Measurements from ENCODE around the gene WSCD2.
"Not testable (repeated sequence)": the region's sequence is repeated elsewhere in the genome, so short reads cannot be mapped to it uniquely, and the experiment has no call there.

The WSCD2 gene

DNA sequence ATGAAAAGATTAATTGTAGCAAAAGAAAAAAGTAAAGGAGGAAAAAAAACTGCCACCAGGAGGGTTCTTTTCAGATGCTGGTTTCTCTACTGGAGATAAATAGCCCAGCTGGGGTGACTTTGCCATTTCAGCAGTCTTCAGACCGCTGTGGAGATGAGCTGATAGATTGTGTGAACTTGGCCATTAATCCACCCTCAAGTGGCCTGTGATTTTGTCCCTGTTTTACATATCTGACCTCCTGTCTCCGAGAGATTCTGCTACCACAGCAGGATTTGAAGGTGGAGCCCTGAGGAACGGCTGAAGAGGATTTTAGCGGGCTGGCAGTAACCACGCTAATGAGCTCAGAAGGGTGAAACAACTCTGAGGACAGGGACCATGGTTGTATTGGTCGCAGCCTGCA, 72.7 kb downstream of the WSCD2 start:
- DNase-seq, result no peak

DNA sequence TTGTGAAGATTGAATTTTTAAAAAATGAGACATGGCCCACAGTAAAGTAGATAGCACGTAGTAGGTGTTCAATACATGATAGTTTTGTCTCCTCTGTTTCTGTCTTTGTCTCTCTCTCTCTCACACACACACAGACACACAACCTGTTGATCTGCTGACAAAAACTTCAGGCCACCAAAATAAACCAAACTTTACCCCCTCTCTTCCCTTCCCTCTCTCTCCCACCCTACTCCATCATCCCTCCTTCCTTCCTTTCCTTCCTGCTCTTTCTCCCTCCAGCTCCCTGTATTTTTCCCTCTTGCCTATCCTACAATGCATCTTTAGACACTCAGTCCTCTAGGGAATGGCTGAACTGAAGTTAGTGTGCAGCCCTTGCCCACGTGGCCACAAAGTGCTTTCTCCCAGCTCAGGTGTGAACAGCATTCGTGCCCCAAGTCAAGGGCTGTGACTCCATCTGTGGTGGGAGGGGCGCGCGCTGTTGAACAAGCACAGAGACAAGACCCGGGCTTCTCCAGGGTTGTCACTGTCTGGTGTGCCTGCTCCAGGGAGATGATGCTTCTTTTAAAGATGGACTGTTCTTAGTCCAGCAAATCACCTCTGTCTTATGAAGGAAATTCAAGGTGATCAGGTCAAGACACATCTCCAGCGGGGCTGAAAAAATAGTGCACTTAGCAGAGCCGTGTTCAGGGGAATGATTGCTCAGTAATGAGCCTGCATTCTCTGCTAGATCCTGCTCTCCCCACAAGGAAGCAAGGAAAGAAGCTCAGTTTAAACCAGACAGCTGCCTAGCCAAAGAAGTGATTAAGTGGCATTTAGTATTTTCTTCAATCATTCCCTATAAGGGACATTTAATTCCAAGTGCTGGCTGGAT, 75.3 kb downstream of the WSCD2 start:
- DNase-seq, result no peak

DNA sequence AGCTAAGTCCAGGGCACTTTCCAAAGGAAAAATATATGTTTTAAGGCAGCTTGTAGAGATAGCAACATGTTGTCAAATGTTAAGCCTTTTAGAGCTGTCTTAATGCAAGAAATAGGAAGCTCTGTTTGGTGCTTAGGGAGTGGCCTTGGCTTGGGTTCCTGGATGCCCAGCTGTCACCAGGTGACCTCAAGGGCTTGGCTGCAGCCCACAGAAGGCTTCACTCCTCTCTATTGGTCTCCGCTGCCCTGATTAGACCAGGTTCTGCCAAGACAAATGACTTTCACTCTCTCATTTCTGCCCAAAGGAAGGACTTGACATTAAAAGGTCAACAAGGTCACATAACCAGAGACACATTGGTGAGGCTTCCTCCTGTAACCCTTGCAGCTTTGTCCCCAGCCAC, 76.8 kb downstream of the WSCD2 start:
- no peak for DNase-seq

DNA sequence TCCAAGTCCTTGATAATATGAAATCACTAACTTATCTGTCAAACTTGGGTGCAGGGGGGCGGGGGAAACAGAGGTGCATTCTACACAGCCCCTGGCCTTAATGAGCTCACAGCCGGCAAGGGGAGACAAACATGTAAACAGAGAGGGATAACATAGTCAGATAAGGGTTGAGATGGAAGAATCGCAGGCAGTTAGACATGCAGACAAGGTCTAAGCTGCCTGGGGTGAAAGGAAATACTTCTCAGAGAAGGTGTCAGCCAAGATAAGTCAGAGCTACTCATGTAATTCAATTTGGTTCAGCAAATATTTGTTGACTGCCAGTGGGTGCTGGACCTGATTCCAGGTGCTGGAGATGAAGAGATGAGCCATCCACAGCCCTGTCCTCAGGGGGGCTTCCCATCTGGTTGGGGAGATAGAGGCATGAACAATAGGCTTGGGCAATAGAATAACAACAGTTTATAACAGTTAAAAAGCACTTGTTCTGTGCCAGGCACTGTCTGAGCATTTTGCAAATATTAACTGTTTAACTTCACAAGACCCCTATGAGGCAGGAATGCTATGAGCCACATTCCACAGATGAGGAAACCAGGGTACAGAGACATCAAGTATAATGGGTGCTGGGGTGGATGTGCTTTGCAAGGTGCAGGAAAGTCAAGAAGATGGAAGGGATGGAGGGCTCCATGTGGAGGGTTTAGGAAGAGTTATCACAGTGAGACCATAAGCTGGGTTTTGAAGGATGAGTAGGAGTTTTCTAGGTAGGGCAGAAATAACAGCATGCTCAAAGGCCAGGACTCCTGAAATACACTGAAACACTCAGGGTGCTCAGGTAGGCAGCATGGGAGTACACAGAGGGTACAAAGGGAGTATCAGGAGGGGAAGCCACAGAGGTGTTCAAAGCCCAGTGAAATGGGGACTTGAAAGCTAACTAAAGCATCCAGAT, 79.0 kb downstream of the WSCD2 start:
- no peak for DNase-seq

DNA sequence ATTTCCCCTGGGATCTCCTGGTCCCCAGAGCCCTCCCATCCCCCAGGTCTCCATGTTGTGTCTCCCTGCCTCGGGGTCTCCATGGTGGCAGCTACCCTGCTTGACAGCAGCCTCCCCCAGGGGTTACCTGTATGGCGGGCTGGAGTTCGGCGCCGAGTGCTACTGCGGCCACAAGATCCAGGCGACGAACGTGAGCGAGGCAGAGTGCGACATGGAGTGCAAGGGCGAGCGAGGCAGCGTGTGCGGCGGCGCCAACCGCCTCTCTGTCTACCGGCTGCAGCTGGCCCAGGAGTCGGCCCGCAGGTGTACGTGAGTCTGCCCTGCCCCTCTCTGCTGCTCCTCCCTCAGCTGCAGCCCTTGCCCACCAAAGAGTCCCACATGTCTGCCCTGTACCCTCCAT, 80.9 kb downstream of the WSCD2 start:
- DNase-seq, result no peak

DNA sequence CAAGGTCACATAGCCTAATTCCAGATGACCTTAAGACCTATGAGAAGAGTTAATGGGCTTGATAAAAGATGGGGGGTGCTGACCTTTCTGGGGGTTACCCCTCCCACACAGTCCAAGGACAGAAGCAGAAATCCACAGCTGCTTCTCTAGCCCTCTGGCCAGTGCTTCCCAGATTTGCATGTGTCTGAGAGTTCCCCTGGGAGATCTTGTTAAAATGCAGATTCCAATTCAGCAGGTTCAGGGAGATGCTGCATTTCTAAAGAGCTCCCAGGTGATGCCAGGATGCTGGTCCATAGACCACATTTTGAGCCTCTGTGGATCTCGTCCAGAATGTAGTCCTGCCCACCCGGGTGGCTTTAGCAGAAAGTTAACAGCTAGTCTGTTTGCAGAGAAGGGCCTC, 82.1 kb downstream of the WSCD2 start:
- no peak for DNase-seq

DNA sequence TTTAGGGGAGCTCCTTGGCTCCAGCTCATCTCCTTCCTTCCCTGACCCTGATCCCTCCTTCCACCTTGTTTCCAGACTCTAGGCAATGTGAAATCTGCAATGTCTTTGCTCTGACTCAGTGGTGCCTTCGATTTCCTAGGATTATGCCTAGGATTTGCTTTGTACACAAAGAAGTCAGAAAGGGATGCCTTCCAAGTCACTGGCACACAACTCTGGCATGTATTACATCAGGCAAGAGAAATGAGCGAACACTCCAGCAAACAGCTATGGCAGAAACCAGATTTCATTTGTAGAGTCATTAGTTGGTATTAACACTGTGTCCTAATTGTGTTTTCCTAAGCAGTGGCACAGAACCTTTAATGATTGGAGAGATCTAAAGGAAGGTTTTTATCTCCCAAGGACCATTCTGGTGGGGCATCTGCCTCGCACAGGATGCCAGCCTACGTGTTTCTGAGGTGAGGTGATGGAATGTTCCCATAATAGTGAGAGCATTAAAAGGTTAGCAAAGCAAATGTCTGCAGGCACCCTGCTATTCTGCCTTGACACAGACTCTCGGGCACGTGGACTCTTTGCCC, 84.9 kb downstream of the WSCD2 start:
- no peak for DNase-seq

DNA sequence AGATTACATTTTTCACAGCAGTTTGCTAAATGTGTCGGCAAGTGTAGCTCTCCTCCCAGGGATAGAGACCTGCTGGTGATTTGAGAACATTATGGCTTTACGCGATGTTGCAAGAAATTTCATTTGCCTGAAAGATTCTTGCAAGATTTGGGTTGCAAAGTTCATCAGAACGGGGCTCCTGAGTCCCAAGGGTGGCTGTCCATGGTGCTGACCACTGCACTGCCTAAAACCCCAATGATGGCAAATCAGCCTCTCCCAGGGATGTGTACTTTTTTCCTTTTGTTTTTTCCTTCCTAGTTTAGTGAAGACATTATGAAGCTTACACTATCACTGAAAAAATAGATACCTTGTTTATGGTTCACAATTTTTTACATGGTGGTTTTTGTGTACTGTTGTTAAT, 85.4 kb downstream of the WSCD2 start:
- no peak for DNase-seq

DNA sequence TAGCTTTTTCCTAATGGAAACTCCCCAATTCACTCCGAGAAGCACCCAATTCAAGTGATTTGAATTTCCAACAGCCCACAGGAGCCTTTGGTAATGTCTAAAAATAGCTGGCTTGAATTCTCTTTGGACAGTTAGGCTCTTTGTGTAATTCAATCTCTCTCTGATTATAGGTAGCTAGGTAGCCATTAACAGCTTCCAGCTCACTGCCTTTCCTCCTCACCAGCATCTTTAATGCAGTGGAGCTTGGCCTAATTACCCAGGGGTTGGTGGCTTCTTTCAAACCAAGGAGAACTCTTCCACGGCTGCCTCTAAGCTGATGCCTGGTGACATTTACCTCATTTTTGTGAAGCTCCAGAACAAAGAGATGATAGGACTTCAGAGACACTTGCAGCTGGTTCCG, 86.4 kb downstream of the WSCD2 start:
- no peak for DNase-seq

DNA sequence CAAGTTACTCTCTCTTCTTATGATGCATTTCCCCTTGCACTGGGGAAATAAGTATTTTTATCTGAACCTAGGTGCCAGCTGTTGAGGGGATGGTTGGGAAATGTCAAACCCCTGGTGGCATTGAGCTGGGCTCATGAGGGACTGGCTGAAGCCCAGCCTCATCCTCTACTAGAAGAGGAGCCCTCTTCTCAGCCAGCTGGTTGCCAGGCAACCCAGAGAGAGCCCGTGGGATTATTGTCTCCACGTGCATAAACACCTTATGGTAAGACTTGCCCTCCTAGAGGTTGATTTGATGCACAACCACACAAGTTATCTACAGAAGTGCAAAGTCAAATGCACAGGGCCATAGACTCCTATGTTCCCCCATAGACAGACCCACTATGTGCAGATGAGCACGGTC, 89.8 kb downstream of the WSCD2 start:
- no peak for DNase-seq

DNA sequence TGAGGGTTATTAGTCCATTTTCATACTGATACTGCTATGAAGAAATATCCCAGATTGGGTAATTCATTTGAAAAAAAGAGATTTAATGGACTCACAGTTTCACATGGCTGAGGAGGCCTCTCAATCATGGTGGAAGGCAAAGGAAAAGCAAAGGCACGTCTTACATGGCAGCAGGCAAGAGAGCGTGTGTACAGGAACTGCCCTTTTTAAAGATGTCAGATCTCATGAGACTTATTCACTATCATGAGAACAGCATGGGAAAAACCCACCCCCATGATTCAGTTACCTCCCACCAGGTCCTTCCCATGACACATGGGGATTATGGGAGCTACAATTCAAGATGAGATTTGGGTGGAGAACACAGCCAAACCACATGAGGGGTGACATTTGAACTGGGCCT, 96.0 kb downstream of the WSCD2 start:
- not testable (repeated sequence) for DNase-seq

DNA sequence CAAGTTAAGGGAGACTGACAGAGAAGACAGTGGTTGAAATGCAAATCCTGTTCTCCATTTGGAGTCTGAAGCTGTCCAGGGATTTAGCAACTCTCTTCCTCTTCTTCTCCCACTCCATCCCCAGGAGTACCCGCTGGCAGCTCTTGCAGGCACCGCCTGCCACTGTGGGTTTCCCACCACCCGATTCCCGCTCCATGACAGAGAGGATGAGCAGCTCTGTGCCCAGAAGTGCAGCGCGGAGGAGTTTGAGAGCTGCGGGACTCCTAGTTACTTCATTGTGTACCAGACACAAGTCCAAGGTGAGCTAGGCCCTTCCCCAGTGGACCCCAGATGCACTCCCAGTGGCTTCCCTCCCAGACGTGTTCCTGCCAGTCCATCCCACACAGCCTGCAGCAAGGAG, 97.8 kb downstream of the WSCD2 start:
- DNase-seq, result no peak

DNA sequence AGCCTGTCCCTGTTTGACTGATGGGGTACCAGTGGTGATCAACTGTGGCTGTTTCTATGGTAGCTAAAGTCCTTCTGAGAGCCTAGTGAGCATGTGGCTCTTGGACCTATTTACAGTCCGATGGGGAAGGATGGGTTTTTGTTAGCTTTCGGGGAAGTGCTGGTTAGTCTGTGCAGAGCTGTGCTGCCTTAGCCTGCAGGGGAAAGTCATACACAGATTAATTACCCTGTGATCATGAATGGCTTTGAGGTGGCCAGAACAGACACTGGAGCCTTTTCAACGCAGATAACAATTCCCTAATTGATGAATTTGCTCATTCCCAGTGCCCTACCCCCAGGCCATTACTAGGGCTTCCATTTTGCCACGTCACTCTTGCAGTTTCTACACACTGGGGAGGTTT, 99.7 kb downstream of the WSCD2 start:
- DNase-seq, result no peak

DNA sequence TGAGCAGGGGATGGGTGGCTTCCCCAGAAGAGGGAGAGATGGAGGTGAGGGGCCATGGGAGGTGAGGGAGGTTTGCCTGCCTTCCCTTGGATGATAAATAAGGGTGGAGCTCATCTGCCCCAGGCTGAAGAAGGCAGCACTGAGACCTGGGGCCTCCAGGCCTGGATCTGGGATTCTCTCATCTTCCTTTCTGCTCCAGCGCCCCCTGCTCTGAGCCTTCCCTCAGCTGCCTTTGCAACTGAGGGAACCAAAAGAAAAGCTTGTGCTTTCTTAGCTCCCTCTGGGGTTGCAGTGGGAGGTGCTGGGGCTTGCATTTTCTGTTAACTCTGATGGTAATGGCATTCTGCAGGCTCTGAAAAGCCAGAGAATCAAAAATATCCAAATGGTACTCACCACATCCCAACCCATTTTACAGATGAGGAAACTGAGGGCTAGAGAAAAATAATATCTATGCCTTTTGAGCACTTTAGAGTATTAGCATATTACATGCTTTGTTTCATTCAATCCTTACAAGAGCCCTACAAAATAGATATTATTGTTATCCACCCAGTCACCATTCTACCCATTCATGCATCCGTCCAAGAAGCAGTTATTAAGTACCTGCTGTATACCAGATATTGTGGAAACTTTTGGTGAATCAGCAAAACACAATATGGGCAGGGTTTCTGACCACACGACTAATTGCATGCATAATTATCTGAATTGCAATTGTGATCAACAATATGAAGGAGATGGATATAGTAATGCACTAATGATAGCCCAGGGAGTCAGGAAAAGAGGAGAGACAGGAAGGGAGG, 102.2 kb downstream of the WSCD2 start:
- no peak for DNase-seq

DNA sequence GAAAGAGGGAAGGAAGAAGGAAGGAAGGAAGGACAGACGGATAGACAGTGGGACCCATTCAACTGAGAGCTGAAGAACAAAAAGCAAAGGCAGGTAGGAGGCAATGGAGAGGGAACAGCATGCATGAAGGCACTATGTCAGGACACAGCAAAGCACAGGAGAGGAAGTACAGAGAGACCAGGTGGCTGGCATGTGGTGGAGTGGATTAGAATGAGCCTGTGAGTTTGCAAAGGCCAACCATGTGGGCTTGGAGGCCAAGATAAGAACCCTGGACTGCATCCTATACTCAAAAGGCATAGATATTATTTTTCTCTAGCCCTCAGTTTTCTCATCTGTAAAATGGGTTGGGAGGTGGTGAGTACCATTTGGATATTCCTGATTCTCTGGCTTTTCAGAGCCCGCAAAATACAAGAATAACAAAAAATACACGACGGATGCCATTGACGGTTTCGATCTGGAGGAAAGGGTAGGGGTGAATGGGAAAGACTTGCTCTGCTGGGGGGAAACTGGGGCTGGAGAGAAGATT, 102.9 kb downstream of the WSCD2 start:
- no peak for DNase-seq

DNA sequence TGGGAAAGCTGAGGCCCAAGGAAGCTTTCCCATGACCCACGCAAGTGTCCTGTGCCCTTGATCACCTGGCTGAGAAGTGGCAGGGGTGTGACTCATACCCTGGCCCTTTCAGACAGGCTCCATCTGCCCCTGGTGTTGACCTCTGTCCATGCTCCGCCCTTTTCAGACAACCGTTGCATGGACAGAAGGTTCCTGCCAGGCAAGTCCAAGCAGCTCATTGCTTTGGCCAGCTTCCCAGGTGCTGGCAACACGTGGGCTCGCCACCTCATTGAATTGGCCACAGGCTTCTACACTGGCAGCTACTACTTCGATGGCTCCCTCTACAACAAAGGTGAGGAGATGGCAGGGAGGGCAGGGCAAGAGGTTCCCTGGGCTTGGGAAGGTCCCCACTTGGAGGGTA, 103.5 kb downstream of the WSCD2 start:
- no peak for DNase-seq

DNA sequence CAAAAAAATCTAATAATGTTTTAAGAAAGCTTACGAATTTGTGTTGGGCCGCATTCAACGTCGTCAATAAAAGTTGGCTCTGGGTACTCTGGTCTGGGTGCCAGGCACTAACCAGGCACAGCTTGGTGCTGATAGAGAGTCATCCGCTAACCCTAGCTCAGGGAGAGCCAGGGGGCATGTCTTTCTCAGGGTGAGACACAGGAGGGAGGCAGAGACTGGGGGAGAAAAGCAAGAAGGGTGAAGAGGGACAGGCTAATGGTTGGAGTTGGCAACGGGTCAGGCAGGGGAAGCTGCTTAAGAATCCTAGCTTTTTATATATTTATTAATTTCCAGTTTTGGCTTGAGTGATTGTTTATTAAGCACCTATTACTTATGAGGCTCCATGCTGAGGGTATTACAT, 105.1 kb downstream of the WSCD2 start:
- no peak for DNase-seq

DNA sequence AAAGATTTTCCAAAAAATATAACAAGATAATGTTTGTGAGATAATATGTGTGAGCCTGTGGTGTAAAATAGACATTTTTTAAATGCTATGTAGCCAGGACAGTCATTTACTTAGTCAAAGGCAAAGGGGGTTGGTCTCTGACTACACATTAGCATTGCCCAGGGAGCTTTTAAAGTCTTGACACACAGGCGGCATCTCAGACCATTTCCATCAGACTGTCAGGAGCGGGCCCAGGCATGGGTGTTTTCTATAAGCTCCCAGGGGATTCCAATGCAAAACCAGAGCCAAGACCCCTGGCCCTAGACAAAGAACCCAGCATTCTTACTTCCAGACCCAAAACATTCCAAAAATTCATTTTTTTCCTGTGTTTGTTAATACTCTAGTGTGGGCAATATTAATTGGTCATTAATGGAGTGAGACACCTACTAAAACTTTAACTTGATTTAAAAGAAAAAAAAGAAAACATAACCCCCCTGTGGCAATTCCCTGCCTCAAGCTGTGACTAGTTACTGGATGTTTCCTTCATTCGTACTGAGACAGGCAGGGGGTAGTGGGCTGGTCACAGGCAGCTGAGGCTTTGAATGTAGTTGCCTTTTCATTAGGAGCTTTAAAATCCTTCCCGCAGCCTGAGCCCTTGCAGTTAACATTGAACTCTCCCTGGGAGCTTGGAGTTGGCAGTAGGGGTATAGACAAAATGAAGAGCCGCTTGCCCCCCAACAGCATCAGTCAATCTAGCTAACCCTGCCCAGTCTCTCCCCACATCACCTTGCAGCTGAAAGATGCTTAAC, 106.3 kb downstream of the WSCD2 start:
- no peak for DNase-seq

DNA sequence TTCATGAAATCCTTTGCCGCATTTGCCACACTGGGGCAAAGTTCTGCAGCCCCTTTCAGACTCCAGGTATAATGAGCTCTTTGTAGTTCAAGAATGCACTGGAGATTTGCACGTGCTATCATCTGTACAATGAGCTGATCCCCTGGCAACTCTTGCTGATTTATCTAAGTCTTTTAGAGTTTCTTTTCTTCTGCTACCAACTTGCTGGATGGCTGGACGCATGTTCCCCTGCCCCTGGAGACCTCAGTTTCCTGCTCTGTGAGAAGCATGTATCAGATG, 106.8 kb downstream of the WSCD2 start:
- DNase-seq, result no peak

DNA sequence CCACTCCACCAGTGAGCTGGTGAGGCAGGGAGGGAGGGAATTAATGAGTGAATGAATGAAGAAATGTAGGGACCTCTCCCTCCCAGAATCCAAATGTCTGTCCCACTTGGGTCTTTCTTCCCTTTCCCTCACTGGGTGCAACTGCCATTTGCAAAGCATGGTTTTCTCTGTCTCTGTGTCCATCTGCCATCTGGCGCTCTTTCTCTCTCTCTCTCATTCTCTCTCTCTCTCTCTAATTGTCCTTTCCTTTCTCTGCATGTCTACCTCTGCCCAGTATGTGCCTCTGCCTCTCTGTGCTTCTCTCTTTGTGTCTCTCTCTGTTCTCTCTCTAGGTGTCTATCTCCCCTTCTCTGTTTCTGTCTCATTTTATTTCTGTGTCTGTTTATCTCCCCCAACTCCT, 107.3 kb downstream of the WSCD2 start:
- no peak for DNase-seq

DNA sequence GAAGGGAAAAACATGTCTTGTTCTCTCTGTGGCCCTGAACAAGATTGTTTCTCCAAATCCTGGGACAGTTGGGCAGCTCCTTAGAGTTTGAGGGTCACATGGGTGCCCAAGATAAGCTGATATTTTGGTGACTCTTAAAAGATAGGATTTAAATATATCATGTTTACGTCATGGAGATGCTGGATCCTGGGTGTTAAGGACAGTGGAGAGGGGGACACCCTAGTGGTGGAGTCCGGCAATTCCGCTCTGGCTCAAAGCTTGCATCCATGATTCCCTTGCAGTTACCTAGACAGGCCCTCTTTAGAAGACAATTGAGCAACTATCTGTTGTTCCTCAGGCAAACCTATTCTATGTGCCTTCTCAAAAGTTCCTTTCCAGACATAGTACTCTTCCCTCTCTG, 108.2 kb downstream of the WSCD2 start:
- DNase-seq, result no peak

DNA sequence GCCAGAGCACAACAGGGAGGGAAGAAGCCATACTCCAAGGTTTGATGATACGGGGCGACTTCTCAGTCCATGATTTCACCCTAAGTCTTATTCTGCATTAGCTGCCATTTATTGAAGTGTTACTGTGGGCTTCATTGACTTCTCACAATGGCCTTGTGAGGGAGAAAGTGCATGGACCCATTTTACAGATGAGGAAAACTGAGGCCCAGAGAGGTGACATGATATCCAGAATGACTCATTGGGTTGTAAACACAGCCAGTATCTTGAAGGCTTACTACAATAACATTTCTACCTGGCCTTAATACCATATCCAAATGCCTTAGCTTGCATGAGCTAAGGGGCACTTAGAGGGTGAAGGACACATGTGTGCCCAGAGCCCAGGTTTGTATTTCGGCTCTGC, 109.4 kb downstream of the WSCD2 start:
- no peak for DNase-seq

Data from effector CD8-positive, alpha-beta T cell (primary cell).